Epidermal melanocyte (primary cell): ENCODE measurements around the gene A4GALT.
A peak's percentile ranks its signal among the peaks of the same experiment; 100 is the strongest.

Experiments used
- DNase-seq: peaks from one replicate; pipeline ENCODE4 v3.0.0; 2011; ENCODE audit warnings: low spot score; ENCODE audit not compliant: insufficient read length

A4GALT gene

DNA sequence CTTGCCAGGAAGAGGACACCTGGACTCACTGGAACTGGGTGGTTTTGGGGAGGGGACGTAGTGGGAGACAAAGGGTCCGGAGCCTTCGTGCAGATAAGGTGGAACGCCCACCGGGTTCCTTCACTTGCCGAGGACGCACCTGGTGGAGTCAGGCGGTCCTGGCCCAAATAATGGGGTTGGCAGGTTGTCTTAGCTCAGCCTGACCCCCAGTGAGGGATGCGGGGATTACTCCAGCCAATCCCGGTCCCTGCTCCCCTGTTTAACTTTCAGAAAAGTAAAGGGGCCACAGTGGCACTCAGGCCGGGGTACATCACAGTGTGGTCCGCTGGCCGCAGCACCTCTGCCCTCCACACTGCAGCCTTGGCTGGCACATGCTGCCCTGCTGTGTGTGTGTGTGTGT lies 18.0 kb downstream of the A4GALT start:
- DNase-seq: no peak

DNA sequence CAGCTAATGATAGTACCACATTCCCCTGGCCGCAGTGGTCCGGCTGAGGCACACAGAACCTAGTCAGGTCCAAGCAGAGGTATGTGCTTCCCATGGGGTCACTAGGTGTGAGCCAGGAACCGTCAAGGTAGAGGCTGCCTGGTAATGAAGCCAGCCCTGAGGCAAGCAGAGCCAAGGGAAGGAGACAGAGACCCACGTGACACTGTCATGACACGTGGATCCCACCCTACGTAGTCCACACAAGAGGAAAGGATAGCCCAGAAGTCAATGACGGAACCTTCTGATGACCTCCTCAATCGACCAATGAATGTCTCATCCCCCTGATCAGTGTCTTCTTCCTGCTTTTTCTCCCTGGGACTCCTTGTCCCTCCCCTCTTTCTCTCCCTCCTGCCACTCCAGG lies 19.0 kb downstream of the A4GALT start:
- no peak for DNase-seq

DNA sequence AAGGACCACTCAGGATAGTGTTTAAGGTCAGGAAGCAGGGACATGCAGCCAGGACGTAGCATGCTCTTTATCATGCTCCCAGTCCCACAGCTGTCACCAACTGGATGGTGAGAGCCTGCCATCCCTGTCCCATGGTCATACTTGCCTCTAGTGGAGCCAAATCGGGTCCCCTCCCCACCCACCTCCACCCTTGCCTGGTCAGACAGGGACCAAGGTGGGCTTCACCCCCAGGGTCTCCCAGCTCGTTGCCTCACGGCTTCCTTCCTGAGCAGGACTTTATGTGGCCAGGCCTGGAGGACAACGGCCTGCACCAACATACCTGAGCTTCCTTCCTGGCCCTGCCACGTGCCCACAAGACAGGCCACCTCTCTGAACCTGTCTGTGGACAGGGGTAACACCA lies 19.8 kb downstream of the A4GALT start:
- DNase-seq: no peak

DNA sequence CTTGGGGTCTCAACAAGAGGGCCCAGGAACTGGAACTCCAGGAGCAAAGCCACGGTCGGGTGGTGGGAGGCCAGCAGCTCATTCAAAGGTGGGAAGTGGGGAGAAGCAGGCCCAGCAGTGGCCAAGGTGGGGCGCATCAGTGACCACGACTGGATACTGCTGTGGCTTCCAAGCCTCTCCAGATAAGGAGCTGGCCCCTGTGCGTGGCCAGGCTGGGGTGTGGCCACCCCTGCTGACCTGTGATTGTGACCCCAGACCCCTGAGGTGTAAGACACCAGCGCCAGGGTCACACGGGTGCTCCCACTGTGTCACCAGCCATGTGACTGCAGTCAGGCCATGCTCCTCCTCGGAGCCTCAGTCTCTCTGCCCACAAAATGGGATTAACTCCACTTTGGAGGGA lies 20.3 kb downstream of the A4GALT start:
- no peak for DNase-seq

DNA sequence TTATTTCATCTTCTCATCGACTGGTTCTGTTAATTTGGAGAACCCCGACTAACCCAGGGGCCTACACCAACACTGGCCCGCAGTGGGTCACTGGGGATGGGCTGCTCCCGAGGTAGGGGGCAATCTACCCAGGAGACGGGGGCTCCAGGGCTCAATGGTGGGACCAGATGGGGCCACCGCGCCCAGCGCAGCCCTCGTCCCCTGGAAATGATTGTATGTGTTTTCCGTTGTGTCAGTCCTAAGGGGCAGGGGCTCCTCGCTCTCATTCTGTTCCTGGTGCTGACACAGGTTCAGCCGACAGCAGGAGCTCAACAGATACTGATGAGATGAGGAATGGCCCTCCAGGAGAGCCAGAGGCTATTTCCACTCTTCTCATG lies 20.7 kb downstream of the A4GALT start:
- no peak for DNase-seq

DNA sequence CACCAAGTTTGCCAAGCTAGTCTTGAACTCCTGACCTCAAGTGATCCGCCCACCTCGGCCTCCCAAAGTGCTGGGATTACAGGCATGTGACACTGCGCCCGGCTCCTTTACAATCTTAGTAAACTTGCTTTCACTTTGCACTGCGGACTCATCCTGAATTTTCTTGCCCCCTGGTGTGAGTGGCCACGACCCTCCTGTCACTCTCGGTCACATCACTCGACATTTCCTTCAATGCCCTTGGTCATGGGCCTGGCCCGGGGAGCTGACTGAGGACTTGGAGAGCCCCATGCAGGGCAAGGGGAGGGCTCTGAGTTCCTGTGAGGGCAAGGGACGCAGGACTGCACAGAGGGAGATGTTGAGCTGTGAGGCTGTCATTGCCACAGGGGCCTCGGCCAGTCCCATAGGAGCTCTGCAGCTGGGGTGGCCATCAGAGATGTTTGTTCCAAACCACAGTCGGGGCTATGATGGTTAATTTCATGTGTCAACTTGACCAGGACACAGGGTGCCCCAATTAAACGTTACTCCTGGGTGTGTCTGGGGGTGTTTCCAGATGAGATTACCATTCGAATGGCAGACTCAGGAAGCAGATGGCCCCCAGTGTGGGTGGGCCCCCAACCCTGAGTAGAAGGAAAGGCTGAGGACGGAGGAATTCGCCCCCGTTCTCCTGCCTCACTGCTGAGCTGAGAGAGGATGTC lies 21.2 kb downstream of the A4GALT start:
- DNase-seq: no peak

DNA sequence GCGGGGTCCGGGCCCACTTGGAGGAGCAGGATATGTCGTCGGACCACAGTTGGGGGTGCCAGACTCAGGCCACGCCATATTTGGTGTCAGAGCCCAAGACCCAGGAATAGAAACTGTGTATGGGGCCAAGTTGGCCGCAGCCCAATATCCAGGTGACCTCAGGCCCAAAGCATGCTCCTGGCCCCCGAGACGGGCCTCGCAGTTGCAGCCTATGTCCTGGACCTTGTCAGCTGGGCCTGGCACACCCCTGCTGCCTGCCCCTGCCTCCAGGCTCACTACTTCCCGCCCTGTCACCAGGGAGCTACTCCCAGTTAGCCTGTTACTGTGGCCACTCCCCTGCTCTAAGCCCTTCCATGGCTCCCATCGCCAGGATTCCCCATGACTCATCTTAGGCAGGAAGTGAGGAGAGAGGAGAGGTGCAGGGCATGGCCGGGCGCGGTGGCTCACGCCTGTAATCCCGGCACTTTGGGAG lies 23.1 kb downstream of the A4GALT start:
- DNase-seq: no peak

DNA sequence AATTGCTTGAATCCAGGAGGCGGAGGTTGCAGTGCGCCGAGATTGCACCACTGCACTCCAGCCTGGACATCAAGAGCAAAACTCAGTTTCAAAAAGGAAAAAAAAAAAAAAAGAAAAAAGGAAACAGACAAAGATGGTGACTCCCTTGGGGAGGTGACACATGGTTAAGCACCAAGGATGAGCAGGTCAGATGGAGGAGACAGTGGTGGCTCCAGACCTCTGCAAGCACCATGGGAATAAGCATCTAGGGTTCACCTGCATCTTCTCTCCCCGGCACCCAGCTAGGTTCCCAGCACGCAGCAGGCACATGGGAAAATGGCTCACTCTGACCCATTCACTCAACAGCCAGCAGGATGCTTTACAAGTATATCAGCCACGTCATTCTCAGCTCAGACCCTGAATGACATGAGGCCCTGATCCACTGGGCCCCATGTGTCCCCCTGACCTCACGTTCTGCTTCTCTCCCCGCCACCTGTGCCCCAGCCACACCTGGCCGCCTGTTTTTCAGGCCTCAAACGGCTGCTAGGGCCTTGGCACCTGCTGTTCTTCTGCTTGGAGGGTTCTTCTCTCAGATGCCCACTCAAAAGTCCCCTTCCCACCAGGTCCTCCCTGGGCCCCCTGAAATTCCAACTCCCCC lies 24.2 kb downstream of the A4GALT start:
- no peak for DNase-seq

DNA sequence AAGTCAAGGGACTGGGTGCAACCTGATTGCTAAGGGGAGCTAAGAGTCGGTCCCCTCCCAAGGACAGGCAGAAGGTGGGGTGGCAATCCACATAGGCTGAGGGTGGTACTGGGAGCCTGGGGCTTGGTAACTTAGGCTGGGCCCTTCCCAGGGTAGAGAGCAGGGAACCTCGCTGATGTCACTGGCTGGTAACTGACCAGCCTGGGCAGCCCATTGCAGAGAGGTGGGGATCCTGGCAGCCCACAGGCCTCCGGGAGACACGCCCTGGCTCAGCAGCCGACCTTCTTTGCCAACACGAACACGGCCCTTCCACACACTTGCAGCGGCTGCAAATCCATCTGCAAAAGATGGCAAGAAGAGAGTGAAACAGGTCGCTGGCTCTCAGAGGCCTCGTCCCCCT lies 25.4 kb downstream of the A4GALT start:
- DNase-seq: no peak

DNA sequence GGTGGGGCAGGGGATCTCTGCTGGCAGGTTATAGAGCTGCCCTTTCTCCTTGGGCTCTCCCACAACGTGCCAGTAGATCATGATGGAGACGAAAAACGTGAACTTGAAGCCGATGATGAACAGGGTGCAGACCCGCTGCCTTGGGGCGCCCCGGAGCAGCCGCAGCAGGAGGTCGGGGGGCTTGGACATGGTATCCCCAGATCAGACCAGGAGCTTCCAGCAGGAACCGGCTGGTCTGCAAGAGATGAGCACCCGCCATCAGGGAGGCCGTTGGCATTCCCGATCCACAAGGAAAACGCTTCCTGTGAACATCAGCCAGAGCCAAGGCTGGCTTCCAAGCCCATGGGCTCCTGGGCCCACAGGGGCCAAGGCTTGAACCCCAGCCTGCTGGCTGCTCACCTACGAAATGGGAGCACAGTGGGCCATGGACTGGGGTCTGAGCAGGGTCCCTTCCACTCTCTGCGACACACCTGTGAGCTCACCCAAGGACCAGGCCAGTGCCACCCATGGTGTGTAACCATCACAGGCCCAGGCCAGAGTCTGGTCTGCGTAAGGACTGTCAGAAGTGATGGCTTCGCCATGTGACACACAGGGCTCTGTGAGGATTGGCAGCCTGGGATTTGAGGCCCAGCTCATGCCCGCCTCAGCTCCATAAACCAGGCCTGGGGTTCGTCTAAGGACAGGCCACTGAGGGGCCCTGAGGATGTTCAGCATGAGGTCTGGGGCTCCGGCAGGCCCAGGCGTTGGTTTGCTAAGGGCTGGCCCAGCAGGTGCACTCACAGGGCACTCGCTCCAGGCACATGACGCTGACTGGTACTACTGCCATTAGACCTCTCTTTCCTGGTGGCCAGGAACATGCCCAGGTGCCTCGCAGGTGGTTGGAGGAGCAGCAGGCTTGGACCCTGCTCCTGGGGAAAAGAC lies 26.6 kb downstream of the A4GALT start:
- no peak for DNase-seq

DNA sequence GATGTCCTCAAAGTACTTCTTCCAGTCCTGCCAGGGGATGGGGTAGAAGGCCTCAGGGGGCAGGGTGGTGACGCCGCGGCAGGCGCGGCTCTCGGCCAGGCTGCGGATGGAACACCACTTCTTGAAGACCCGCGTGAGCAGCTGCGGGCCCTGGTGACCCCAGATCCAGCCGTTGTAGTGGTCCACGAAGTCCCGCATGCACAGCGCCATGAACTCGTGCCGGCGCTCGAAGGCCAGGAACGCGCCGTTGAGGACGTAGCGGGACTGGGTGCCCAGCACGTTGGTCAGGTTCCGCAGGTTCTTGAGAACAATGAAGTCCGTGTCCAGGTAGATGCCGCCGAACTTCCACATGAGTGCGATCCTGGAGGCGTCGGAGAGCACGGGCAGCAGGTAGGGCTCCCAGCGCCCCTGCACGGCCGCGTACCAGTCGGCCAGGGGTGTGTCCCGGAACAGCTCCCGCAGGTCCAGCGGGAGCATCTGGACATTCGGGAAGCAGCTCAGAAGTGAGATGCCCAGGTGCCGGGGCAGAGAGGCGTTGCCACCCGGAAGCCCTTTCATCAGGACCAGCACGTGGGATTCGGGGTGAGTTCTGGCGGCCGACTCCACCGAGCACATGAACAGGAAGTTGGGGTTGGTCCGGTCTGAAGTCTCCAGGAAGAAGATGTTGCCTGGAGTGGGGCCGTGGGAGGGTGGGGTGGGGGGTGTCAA lies 27.5 kb downstream of the A4GALT start:
- no peak for DNase-seq

DNA sequence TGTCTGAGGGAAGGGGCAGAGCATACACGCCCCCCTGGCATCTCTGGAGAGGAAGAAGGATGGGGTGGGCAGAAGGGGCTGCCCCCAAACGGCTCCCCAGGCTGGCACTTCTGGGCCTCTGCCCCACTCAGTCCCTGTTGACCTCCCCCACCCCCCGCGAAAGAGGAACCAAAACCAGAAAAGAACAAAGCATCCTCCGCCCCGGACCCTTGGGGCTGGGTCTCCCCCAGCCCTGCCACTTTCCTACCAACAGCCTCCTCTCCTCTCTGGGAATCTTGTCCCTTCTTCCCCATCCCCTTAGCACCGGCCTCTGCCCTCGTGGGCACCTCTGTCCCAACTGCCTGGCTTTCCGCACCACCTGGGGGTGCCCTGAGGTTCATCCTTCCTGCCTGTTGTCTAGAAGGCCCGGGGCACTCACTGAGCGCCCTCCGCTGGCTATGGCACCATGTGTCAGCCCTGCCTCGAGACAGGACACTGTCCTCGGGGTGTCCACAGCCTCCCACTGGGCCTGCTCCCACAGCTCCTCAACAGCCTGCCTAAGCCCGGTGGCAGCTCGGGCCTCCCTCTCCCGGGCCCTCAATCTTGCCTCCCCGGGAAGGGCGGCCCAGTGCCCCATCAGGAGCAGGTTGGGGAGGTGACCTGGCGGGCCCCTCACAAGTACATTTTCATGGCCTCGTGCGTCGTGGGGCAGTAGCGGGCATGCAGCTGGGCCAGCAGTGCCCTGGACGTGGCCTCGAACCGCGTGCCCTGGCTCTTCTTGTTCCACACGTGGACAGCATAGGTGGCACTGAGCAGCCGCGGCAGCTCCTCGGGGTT lies 28.2 kb downstream of the A4GALT start:
- no peak for DNase-seq

DNA sequence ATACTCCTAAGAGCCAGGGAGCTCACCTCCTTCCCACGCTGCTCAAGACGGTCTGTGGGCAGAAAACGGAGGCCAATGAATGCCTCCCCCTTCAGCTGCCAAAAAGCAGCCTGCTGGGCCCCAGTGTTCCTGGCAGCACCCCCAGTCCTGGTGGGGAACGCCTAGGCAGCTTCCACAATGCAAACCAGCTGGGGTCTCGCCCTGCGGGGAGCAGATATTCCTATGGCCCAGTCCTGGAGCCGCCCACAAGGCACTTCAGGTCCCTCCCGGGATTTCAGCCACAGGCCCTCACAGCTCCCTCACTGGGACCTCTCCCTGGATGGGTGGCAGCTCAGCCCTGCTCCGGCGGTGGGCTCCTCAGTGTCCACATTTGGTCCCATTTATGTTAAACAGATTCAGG lies 29.2 kb downstream of the A4GALT start:
- DNase-seq: no peak

DNA sequence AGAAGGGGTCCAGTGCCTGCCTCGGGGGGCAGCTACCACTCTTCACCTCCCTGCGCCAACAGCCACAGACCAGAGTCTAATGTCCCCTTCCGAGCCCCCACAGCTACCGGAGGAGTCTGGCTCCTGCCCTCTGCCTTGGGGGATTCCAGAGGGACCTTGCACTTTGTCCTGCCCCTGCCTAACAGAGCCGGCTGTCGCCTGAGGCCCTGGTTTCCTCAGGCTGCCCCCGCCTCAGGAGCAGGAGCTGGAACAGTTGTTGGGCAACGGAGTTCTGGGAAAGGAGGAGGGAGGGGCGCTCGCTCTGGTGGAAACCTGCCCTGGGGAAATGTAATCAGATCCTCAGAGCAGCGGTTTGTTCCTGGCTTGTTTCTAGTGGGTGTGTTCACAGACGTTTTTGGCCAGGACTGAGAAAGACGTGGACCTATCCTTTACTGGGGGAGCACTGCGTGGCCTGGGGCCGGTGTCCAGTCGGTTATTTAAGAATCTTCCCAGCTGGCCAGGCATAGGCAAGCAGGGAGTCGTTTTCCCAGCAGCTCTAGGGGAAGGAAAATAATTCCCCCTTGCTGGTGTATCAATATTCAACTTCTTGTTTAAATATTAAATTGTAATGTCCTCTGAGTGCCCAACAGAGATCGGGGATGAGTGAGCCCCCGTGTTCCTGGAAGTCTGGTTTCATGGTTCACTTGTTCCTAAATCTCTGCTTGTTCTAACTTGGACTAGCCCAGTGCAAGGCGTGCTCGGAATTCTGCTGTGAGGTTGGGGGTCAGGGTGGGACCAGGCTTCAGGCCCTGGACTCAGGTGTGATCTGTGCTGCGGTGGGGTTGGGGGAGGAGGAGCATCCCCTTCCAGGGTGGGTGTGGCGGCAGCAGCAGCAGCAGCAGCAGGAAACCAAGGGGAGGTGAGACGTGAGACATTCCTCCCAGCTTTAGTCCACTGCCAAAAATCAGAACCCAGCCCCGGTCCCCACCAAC lies 32.1 kb downstream of the A4GALT start:
- DNase-seq: peak; percentile 83

DNA sequence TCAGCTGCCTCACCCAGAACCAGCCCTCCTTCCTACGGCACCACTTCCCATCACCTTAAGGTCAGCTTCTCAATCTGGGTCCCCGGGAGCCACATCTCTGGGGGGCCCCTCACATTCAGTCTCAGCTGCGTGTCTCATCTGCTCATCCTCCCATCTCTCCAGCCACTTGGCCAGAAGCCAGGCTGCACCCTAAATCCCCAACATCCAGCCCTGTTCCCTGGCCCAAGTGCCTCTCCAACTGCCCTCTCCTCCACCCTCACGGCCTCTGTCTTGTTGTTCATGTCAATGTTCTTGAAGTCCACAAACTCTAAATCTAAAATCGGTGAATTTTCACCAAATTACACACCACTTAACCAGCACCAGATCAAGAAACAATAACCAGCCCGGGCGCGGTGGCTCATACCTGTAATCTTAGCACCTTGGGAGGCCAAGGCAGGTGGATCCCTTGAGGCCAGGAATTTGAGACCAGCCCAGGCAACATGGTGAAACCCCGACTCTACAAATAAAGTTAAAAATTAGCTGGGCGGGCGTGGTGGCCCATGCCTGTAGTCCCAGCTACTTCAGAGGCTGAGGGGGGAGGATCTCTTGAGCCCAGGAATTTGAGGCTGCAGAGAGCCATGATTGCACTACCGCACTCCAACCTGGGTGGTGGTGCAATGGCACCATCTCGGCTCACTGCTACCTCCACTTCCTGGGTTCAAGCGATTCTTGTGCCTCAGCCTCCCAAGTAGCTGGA lies 33.7 kb downstream of the A4GALT start:
- no peak for DNase-seq

DNA sequence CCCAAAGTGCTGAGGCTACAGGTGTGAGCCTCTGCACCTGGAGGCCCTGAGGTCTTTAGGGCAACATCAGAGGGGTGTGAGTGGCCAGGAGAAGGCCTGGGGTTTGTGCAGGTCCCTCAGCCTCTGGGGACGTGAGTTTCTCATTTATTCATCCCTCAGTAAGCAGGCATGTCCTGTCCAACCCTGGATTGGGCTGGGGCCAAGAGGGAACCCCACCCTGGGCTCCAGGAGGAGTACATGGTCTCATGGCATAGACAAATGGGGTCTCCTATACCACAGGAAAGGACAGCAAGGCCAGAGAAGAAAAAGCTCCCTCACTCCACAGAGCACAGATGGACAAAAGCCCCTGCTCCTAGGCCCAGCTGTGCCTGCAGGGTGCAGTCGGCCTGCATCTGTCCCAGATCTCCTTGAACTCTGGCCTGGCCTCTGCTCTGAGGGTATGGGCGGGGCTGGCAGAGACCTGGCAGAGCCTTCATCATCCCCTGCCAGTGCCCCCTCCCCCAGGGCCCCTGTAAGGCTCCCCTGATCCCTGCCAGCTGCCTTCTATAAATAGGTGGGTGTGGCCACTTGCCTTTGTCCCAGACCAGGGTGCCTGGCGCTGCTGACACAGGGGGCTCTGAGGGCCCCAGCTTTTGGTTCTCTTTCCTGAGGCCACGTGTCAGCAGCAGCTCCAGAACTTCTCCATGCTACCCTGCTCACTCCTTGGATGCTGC lies 34.6 kb downstream of the A4GALT start:
- no peak for DNase-seq

DNA sequence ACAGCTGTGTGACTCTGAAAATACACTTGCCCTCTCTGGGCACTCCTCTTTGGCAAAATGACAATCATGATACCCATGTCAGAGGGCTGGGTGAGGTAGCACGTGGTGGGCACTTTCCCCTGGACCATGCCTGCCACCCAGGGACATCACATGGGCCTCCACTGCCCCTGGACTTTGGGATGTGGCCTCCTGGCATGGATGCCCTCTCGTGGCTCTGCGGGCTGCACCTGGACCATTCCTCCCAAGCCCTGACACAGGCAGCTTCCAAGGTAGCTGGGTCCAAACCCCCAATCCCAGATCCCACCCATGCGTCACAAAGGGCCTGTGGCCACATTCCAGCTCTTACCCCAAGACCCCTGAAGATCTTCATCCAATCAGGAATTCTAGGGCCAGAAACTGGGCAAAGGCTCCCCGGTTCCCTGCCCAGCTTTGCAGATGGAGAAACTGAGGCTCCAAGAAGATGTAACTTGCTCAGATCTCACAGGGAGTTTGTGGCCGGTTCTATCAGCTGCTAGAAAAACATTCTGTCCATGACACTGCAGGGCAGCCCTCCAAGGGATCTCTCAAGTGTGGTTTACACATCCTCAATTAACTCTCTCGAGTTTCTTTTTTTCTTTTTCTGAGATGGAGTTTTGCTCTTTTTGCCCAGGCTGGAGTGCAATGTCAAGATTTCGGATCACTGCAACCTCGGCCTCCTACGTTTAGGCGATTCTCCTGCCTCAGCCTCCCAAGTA lies 36.0 kb downstream of the A4GALT start:
- no peak for DNase-seq
